ENCODE measurements around the gene PNO1. TPM values are rescaled to one million over a fixed set of nuclear protein-coding genes. Genes with fewer than 3 reads are reported as not detected.
A peak's percentile ranks its signal among the peaks of the same experiment; 100 is the strongest.
"Not testable (repeated sequence)": the region's sequence is repeated elsewhere in the genome, so short reads cannot be mapped to it uniquely, and the experiment has no call there.

PNO1 gene
- polyA plus RNA-seq (2013, experiment 1 of 4): 21.9 TPM
- polyA plus RNA-seq (2013, experiment 2 of 4): 24.1 TPM
- 15.9 TPM for polyA plus RNA-seq (2013, experiment 3 of 4)
- 18.7 TPM for polyA plus RNA-seq (2013, experiment 4 of 4)

DNA sequence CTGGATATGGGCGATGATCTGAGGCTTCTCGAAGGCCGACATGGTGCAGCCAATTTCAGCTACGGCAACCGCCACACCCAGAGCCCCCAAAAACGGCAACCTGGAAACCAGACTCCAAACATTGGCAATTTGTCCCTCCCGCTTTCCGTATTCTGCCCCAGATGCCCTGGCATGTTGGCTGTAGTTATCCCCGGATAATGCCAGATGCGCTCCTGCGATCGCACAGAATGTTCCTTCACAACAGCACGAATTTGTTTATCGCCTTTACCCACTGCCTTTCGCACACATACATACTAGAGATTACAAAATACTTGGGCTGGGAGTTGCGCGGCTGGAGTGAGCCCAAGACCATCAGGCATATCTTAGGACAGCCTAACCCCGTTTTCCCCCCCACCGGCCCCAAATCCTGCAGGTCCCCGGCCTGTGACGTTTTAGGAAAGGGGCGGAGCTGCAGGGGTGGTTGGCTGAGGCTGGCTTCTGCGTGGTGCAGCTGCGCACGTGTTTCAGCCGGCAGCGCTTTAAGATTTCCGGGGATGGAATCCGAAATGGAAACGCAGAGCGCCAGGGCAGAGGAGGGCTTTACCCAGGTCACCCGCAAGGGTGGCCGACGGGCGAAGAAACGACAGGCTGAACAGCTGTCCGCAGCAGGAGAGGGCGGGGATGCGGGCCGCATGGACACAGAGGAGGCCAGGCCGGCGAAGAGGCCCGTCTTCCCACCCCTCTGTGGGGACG, at the start of gene PNO1:
PNO1 (plus strand) TSS at position 487 of the 732 bp plus-strand sequence; CDS start at position 534, 47 bp downstream.
- H3K9me3 ChIP-seq (ENCODE audit: control insufficient read depth, low read length): no peaks in the 10 kb centered on the region
- peaks cover 7% of the 10 kb centered on the region for H3K4me1 ChIP-seq (ENCODE audit: control insufficient read depth, insufficient read depth, low read length)
- peak within 1 kb of the TSS; percentile 98 for H3K27ac ChIP-seq (ENCODE audit: insufficient read depth, low read depth, low read length, poor library complexity, severe bottlenecking)
- H3K27me3 ChIP-seq (ENCODE audit: control insufficient read depth, insufficient read depth, low read length, poor library complexity, severe bottlenecking): no peaks in the 10 kb centered on the region
- peaks cover 15% of the 10 kb centered on the region for H3K36me3 ChIP-seq (ENCODE audit: control insufficient read depth, insufficient read depth, low read length)
- peak within 1 kb of the TSS; percentile 80 for H3K4me3 ChIP-seq (ENCODE audit: insufficient read depth, low read depth, low read length)
- WGBS, 2 experiments: 0% methylated on average over 44 of the region's 44 CpGs

DNA sequence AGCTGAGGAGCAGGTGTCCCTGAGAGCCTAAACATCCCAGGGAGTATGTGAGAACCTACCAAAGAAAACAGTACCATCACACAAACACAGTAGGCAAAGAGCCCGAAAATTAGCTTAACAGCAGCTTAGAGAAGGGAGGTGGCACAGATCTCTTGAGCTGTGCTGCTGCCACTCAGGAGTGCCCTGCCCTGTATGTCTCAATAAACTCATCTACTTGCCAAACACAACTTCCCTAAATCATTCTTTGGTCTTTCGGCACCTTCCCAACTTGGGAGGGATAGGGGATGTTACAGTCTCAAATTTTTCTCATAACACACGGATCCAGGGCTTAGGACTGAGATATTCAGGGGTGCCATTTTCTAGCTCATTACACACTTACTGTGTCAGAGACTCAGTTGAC, 49.6 kb upstream of the PNO1 start:
- WGBS, 2 experiments: 96 to 98% methylated on average over 3 of the region's 3 CpGs
- no peaks in the 10 kb centered on the region for H3K27me3 ChIP-seq (ENCODE audit: control insufficient read depth, insufficient read depth, low read length, poor library complexity, severe bottlenecking)

DNA sequence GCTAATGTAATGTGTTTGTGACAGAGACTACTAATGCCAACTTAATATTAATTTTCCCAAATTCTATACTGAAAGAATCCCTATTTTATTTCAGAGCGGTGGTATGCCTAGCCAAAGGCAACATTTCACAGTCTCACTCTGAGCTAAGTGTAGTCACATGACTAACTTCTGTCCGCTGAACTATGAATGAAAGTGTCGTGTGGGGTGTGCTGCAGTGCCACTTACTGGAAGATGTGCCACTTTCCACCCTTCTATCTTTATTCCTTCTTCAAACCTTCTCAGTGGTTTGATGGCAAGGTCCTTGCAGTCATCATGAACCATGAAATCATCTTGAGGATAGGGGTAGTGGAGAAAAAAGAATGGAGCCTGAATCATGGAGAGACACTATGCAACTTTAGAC, 47.6 kb upstream of the PNO1 start:
- no peaks in the 10 kb centered on the region for H3K9me3 ChIP-seq (ENCODE audit: control insufficient read depth, low read length)
- H3K27me3 ChIP-seq (ENCODE audit: control insufficient read depth, insufficient read depth, low read length, poor library complexity, severe bottlenecking): no peaks in the 10 kb centered on the region
- H3K4me3 ChIP-seq (ENCODE audit: insufficient read depth, low read depth, low read length): no peak overlapping the region
- WGBS, 2 experiments: 87 to 88% methylated on average over 1 to 3 of the region's 3 CpGs
- H3K4me1 ChIP-seq (ENCODE audit: control insufficient read depth, insufficient read depth, low read length): no peaks in the 10 kb centered on the region
- no peaks in the 10 kb centered on the region for H3K36me3 ChIP-seq (ENCODE audit: control insufficient read depth, insufficient read depth, low read length)
- no peak overlapping the region for H3K27ac ChIP-seq (ENCODE audit: insufficient read depth, low read depth, low read length, poor library complexity, severe bottlenecking)

More for the DNA sequence above, 49.6 kb upstream of the PNO1 start:
- H3K27ac ChIP-seq (ENCODE audit: insufficient read depth, low read depth, low read length, poor library complexity, severe bottlenecking): no peak overlapping the region
- H3K9me3 ChIP-seq (ENCODE audit: control insufficient read depth, low read length): no peaks in the 10 kb centered on the region
- no peaks in the 10 kb centered on the region for H3K4me1 ChIP-seq (ENCODE audit: control insufficient read depth, insufficient read depth, low read length)
- H3K4me3 ChIP-seq (ENCODE audit: insufficient read depth, low read depth, low read length): no peak overlapping the region
- H3K36me3 ChIP-seq (ENCODE audit: control insufficient read depth, insufficient read depth, low read length): no peaks in the 10 kb centered on the region

DNA sequence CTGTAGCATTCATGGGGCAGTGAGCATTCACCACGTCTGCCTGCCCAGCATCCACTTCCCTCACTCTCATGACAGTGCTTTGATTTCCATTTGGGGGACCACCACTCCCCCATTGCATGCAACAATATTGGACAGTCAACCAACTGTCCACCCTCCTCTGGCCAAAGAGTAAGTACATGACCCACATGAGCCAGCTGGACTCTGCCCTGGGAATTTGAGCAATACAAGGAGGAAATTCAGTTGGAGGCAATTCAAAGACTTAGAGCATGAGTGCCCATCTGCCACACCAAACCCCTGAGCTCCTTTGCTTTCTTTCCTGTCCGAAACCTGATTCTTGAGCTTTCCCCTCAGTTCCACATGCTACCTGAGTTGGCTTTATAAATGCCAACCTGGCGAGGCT, 41.7 kb upstream of the PNO1 start:
- Histone ChIP-seq H3K4me1 (ENCODE audit: control insufficient read depth, insufficient read depth, low read length) (no peaks in the 10 kb centered on the region), H3K27ac (ENCODE audit: insufficient read depth, low read depth, low read length, poor library complexity, severe bottlenecking) (no peak overlapping the region), H3K4me3 (ENCODE audit: insufficient read depth, low read depth, low read length) (no peak overlapping the region), H3K27me3 (ENCODE audit: control insufficient read depth, insufficient read depth, low read length, poor library complexity, severe bottlenecking) (no peaks in the 10 kb centered on the region), H3K36me3 (ENCODE audit: control insufficient read depth, insufficient read depth, low read length) (no peaks in the 10 kb centered on the region), H3K9me3 (ENCODE audit: control insufficient read depth, low read length) (no peaks in the 10 kb centered on the region)
- WGBS, 2 experiments: 87 to 91% methylated on average over 3 of the region's 3 CpGs

DNA sequence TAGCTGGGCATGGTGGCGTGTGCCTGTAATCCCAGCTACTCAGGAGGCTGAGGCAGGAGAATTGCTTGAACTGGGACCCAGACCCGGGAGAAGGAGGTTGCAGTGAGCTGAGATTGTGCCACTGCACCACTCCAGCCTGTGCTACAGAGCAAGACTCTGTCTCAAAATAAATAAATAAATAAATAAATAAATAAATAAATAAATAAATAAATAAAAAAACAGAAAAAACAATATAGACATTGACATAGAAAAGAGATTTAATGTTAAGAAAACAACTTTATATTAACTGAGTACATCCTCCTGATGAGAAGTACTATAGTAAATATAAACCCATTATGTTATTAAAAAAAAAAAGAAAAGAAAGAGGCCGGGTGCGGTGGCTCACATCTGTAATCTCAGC, 39.8 kb upstream of the PNO1 start:
- not testable (repeated sequence) for H3K9me3 ChIP-seq (ENCODE audit: control insufficient read depth, low read length); H3K4me1 ChIP-seq (ENCODE audit: control insufficient read depth, insufficient read depth, low read length); H3K27ac ChIP-seq (ENCODE audit: insufficient read depth, low read depth, low read length, poor library complexity, severe bottlenecking); H3K36me3 ChIP-seq (ENCODE audit: control insufficient read depth, insufficient read depth, low read length); H3K27me3 ChIP-seq (ENCODE audit: control insufficient read depth, insufficient read depth, low read length, poor library complexity, severe bottlenecking); H3K4me3 ChIP-seq (ENCODE audit: insufficient read depth, low read depth, low read length)
- 92 to 95% methylated on average over 3 to 4 of the region's 4 CpGs for WGBS, 2 experiments

DNA sequence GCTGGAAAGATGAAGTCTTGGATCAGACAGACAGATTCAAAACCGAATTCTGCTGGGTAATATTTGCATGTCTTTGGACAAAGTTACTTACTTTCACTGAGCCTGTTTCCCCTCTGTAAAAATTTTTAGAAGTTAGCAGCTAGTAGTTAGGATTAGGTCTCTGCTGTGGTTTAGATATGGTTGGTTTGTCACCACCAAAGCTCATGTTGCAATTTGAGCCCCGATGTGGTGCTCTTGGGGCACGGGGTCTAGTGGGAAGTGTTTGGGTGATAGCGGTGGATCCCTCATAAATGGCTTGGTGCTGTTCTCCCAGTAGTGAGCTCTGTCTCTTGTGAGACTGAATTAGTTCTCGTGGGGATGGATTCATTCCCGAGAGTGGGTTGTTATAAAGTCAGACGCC, 38.9 kb upstream of the PNO1 start:
- Histone ChIP-seq H3K9me3 (ENCODE audit: control insufficient read depth, low read length) (no peaks in the 10 kb centered on the region), H3K27ac (ENCODE audit: insufficient read depth, low read depth, low read length, poor library complexity, severe bottlenecking) (no peak overlapping the region), H3K4me1 (ENCODE audit: control insufficient read depth, insufficient read depth, low read length) (no peaks in the 10 kb centered on the region), H3K27me3 (ENCODE audit: control insufficient read depth, insufficient read depth, low read length, poor library complexity, severe bottlenecking) (no peaks in the 10 kb centered on the region), H3K36me3 (ENCODE audit: control insufficient read depth, insufficient read depth, low read length) (no peaks in the 10 kb centered on the region), H3K4me3 (ENCODE audit: insufficient read depth, low read depth, low read length) (no peak overlapping the region)
- 91 to 94% methylated on average over 7 of the region's 7 CpGs for WGBS, 2 experiments

DNA sequence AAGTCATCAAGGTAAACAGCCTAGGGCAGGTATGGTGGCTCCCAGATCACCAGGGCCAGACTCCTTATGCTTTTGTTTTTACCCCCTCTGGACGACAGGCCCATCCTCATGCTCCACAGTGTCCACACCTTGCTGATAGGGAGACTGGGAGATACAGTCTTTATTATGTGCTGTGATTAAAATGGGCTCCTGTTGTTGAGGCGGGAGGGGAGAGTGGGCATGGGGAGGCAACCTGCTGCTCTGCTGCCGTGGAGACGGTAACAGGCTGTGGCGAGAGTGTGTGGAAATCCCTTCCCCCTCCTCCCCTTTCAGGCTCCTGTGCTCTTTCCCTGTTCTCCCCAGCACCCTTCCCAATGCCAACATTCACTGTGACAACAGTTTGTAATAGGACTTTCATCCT, 38.2 kb upstream of the PNO1 start:
- no peaks in the 10 kb centered on the region for H3K36me3 ChIP-seq (ENCODE audit: control insufficient read depth, insufficient read depth, low read length)
- 62 to 78% methylated on average over 5 of the region's 5 CpGs for WGBS, 2 experiments
- no peaks in the 10 kb centered on the region for H3K27me3 ChIP-seq (ENCODE audit: control insufficient read depth, insufficient read depth, low read length, poor library complexity, severe bottlenecking)
- H3K27ac ChIP-seq (ENCODE audit: insufficient read depth, low read depth, low read length, poor library complexity, severe bottlenecking): no peak overlapping the region
- H3K4me1 ChIP-seq (ENCODE audit: control insufficient read depth, insufficient read depth, low read length): no peaks in the 10 kb centered on the region
- no peaks in the 10 kb centered on the region for H3K9me3 ChIP-seq (ENCODE audit: control insufficient read depth, low read length)
- H3K4me3 ChIP-seq (ENCODE audit: insufficient read depth, low read depth, low read length): no peak overlapping the region

DNA sequence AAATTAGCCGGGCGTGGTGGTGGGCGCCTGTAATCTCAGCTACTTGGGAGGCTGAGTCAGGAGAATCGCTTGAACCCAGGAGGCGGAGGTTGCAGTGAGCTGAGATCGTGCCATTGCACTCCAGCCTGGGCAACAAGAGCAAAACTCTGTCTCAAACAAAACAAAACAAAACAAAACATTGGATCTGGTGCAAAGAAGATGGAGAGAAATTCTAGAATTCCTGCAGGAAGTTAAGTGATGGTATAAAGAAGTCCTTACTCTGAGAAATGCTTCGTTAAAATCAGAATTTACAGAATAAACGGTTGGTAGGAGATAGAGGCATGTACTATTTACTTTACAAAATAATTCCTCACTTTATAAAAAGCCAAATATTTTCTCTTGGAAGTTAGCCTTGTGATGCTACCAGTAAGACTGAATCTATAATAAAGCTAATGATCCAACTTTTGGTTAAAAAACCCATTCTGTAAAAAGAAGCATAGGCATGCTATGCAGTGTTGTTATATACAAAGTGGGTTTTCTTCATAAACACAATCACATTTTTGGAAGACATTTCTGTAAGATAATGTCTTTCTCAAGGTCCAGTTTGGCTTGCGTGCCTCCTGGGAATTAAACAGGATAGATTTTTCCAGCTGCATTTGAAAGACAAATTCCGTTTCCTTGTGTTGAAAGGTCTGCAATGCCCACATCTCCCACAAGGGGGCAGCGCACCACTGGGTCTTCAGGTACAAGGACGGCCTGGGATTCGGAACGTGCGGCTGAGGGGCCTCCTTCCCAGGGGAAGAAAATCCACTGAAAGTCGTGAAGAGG, 35.6 kb upstream of the PNO1 start:
- no peaks in the 10 kb centered on the region for H3K36me3 ChIP-seq (ENCODE audit: control insufficient read depth, insufficient read depth, low read length)
- H3K27me3 ChIP-seq (ENCODE audit: control insufficient read depth, insufficient read depth, low read length, poor library complexity, severe bottlenecking): no peaks in the 10 kb centered on the region
- no peak overlapping the region for H3K27ac ChIP-seq (ENCODE audit: insufficient read depth, low read depth, low read length, poor library complexity, severe bottlenecking)
- WGBS, 2 experiments: 43 to 46% methylated on average over 14 to 15 of the region's 16 CpGs
- H3K9me3 ChIP-seq (ENCODE audit: control insufficient read depth, low read length): no peaks in the 10 kb centered on the region
- H3K4me1 ChIP-seq (ENCODE audit: control insufficient read depth, insufficient read depth, low read length): no peaks in the 10 kb centered on the region
- H3K4me3 ChIP-seq (ENCODE audit: insufficient read depth, low read depth, low read length): no peak overlapping the region

DNA sequence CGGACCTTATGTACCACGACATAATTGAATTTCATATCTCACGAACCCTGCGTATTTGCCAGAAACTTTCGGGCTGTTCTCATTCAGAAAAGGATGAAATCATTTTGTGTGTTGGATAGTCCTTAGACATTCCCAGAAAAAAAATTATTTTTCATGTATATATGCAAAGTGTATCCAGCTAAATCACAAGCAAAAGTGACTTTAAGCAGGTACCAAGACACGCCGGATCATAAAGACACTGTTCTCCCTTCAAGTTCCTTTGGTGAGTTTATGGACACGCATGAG, 35.1 kb upstream of the PNO1 start:
- H3K9me3 ChIP-seq (ENCODE audit: control insufficient read depth, low read length): no peaks in the 10 kb centered on the region
- H3K36me3 ChIP-seq (ENCODE audit: control insufficient read depth, insufficient read depth, low read length): no peaks in the 10 kb centered on the region
- no peak overlapping the region for H3K4me3 ChIP-seq (ENCODE audit: insufficient read depth, low read depth, low read length)
- no peaks in the 10 kb centered on the region for H3K27me3 ChIP-seq (ENCODE audit: control insufficient read depth, insufficient read depth, low read length, poor library complexity, severe bottlenecking)
- H3K4me1 ChIP-seq (ENCODE audit: control insufficient read depth, insufficient read depth, low read length): no peaks in the 10 kb centered on the region
- no peak overlapping the region for H3K27ac ChIP-seq (ENCODE audit: insufficient read depth, low read depth, low read length, poor library complexity, severe bottlenecking)
- 41 to 45% methylated on average over 8 of the region's 8 CpGs for WGBS, 2 experiments

DNA sequence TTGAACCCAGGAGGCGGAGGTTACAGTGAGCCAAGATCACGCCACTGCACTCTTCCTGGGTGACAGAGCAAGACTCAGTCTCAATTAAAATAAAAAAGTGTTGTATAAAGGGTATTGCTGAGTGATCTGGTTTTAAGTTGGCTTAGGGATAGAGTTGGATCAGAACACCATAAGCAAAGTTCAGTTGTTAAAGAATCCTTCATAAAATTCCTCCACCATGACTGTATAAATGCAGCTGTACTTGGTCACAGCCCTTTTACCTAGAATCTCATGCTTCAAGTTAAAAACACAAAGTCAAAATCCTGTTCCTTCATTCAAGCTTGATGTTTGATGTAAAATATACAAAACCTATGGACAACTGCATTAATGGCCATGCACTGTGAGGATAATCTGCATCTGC, 33.4 kb upstream of the PNO1 start:
- Histone ChIP-seq H3K4me3 (ENCODE audit: insufficient read depth, low read depth, low read length) (no peak overlapping the region), H3K9me3 (ENCODE audit: control insufficient read depth, low read length) (no peaks in the 10 kb centered on the region), H3K27me3 (ENCODE audit: control insufficient read depth, insufficient read depth, low read length, poor library complexity, severe bottlenecking) (no peaks in the 10 kb centered on the region), H3K36me3 (ENCODE audit: control insufficient read depth, insufficient read depth, low read length) (no peaks in the 10 kb centered on the region), H3K27ac (ENCODE audit: insufficient read depth, low read depth, low read length, poor library complexity, severe bottlenecking) (no peak overlapping the region), H3K4me1 (ENCODE audit: control insufficient read depth, insufficient read depth, low read length) (no peaks in the 10 kb centered on the region)
- WGBS, 2 experiments: 47 to 48% methylated on average over 2 of the region's 2 CpGs
